AG10803 (cell line): ENCODE results near the gene PLBD2.

Source experiments
- DNase-seq: peaks from one replicate; pipeline ENCODE4 v3.0.0; 2010; ENCODE audit warnings: low read depth
- H3K4me3 ChIP-seq: 2 replicates; pipeline ENCODE4 v1.5.1; 2011; ENCODE audit warnings: mild to moderate bottlenecking, low read length, control low read depth
- TF ChIP-seq, protein P1 (sequence below): conservative IDR thresholded peaks from 2 replicates; pipeline ENCODE4 v1.5.1; 2011; ENCODE audit warnings: mild to moderate bottlenecking, low read length, control low read depth, inconsistent platforms

Gene PLBD2

DNA sequence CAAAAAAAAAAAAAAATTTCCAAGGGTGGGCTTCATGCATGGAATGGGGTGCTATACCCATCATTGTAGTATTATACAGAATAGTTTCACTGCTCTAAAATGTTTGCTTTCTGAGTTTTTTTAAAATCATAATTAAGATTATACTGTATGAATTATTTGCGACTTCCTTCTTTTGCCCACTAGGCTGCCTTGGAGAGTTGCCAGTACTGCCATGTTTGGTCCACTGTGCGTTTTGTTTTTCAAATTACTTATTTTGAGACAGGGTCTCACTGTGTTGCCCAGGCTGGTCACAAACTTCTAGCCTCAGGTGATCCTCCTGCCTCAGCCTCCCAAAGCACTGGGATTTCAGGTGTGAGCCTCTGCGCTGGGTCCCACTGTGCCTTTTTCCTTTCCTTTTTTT is 19.9 kb downstream of the PLBD2 start:
- H3K4me3 ChIP-seq, result no peak overlapping the region
- TF ChIP-seq, protein P1, sequence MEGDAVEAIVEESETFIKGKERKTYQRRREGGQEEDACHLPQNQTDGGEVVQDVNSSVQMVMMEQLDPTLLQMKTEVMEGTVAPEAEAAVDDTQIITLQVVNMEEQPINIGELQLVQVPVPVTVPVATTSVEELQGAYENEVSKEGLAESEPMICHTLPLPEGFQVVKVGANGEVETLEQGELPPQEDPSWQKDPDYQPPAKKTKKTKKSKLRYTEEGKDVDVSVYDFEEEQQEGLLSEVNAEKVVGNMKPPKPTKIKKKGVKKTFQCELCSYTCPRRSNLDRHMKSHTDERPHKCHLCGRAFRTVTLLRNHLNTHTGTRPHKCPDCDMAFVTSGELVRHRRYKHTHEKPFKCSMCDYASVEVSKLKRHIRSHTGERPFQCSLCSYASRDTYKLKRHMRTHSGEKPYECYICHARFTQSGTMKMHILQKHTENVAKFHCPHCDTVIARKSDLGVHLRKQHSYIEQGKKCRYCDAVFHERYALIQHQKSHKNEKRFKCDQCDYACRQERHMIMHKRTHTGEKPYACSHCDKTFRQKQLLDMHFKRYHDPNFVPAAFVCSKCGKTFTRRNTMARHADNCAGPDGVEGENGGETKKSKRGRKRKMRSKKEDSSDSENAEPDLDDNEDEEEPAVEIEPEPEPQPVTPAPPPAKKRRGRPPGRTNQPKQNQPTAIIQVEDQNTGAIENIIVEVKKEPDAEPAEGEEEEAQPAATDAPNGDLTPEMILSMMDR, result peak; percentile 20
- DNase-seq, result no peak

DNA sequence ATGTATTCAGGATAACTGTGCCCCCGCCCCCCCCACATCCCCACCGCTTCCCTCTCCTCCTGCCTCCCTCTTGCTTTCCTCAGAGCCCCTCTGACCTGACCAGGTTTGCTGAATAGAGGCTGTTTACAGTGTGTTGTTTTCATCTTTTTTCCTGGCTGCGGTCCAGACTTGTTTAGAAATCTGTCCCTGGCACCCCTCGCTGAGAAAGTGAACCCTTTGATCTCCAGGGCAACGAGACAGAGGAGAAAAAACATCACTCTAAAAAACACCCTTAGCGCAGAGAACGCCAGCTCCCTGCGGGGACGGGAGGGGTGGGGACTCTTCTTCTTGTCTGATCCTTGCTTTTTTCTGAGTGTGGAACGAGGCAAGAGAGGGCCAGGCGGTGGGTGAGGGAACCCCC is 22.8 kb downstream of the PLBD2 start:
- TF ChIP-seq, protein P1, result no peak
- no peak overlapping the region for H3K4me3 ChIP-seq
- DNase-seq, result no peak

DNA sequence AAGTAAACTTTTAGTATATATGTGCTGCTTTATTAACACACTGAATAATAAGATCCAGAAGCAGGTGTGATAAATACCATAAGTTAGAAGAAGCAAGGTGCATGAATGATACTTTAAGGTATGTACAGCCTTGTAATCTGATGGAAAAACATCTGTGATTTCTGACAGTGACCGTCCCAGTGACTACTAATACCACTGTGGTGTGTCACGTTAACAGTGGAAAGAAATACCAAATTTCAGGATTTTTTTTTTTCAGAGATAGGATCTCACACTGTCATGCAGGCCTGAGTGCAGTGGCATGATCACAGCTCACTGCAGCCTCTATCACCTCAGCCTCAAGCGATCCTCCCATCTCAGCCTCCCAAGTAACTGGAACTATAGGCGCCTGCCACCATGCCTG is 23.8 kb downstream of the PLBD2 start:
- TF ChIP-seq, protein P1, result no peak
- H3K4me3 ChIP-seq, result no peak overlapping the region
- no peak for DNase-seq

DNA sequence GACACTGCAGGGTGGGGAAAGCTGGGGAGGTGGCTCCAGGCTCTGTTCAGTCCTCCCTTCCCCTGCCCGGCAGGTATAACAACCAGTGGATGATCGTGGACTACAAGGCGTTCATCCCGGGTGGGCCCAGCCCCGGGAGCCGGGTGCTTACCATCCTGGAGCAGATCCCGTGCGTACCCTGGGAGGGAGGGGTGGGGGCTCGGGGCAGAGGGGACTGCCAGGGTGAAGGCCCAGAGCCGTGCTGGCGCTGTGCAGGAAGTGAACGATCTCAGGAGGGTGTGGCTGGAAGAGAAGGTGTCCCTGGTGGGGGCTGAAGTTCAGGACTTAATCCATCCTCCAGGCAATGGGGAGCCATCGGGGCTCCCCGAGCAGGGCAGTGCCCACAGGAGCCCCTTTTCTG is 26.4 kb downstream of the PLBD2 start:
- no peak overlapping the region for H3K4me3 ChIP-seq
- TF ChIP-seq, protein P1, result no peak
- no peak for DNase-seq

DNA sequence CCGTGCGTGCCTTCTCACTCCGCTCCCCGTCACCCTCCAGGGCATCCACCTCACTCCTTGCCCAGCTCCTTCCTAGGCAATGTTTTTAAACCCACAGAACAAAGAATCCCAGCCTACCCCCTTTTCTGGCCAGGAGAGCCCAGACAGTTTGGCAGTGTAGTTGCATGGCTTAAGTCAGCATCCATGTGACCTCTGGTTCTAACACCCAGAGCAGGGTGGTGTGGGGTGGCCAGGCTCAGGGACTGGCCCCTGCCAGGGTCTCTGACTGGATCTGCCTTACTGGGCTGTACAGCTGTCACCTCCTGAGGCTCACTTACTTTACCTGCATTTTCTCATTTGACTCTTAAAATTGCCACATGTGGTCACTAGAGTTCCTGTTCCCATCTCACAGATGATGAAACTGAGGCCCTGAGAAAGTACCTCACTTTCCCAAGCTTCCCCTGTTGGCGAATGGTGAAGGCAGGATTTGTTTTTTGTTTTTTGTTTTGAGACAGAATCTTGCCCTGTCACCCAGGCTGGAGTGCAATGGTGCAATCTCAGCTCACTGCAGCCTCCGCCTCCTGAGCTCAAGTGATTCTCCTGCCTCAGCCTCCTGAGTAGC is 27.0 kb downstream of the PLBD2 start:
- no peak for DNase-seq
- no peak overlapping the region for H3K4me3 ChIP-seq
- TF ChIP-seq, protein P1, result no peak

DNA sequence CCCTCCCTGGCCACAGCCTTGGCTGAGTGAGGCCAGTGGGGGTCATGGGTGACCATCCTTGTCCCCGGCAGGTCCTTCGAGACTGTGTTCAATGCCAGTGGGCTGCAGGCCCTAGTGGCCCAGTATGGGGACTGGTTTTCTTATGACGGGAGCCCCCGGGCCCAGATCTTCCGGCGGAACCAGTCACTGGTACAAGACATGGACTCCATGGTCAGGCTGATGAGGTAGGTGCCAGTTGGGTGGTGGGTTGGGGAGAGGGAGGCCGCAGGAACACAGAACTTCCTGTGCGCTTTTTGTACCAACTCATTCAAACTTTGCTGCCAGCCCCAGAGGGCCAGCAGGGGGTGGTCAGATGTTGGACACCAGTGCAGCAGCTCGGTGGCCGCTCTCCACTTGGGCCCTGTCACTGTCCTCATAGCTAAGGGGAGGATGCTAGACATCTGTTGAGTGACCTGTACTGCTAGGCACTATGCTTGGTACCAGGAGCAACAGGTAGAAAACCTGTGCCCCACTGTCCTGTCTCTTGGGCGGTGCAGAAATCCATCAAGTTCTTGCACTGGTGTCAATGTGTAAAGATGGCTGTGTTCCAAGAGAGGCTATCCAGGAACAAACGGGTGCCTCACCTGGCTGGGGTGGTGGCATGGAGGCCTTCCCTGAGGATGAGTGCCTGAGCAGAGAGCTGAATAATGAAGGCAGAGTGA is 28.6 kb downstream of the PLBD2 start:
- no peak for DNase-seq
- TF ChIP-seq, protein P1, result no peak
- no peak overlapping the region for H3K4me3 ChIP-seq

DNA sequence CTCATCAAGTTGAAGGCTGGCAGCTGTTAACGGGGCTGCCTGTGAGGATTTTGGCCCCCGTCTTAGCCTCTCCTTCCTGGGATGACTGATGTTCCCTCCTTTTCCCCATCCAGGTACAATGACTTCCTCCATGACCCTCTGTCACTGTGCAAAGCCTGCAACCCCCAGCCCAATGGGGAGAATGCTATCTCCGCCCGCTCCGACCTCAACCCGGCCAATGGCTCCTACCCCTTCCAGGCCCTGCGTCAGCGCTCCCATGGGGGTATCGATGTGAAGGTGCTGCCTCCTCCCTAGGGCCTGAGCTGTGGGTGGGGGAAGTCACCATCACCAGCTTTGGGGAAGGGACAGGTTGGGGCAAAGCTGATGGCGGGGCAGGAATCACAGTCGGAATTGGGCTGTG is 29.2 kb downstream of the PLBD2 start:
- no peak for DNase-seq
- TF ChIP-seq, protein P1, result no peak
- H3K4me3 ChIP-seq, result no peak overlapping the region
